ENCODE data around the gene SLC35F3.
"Not testable (repeated sequence)": the region's sequence is repeated elsewhere in the genome, so short reads cannot be mapped to it uniquely, and the experiment has no call there.

SLC35F3 gene

GRCh38 chr1:234289538-234290305 lies 385.2 kb downstream of the SLC35F3 start:
- no peak for DNase-seq (ENCODE audit: low spot score)

- DNase-seq (ENCODE audit: low spot score), result no peak
Measured at GRCh38 chr1:234292011-234292410, 387.5 kb downstream of the SLC35F3 start.

- DNase-seq (ENCODE audit: low spot score), result no peak
Measured at GRCh38 chr1:234292548-234292947, 388.1 kb downstream of the SLC35F3 start.

GRCh38 chr1:234294109-234294817 lies 389.8 kb downstream of the SLC35F3 start:
- DNase-seq (ENCODE audit: low spot score), result no peak

- DNase-seq (ENCODE audit: low spot score), result no peak
Measured at GRCh38 chr1:234295068-234295467, 390.6 kb downstream of the SLC35F3 start.

GRCh38 chr1:234295626-234296025 lies 391.1 kb downstream of the SLC35F3 start:
- DNase-seq (ENCODE audit: low spot score), result no peak

GRCh38 chr1:234296496-234296895 lies 392.0 kb downstream of the SLC35F3 start:
- no peak for DNase-seq (ENCODE audit: low spot score)

GRCh38 chr1:234297668-234298067 lies 393.2 kb downstream of the SLC35F3 start:
- DNase-seq (ENCODE audit: low spot score), result no peak

- DNase-seq (ENCODE audit: low spot score), result no peak
Measured at GRCh38 chr1:234300096-234300495, 395.6 kb downstream of the SLC35F3 start.

GRCh38 chr1:234301663-234302062 lies 397.2 kb downstream of the SLC35F3 start:
- not testable (repeated sequence) for DNase-seq (ENCODE audit: low spot score)

GRCh38 chr1:234302354-234302962 lies 398.0 kb downstream of the SLC35F3 start:
- no peak for DNase-seq (ENCODE audit: low spot score)

- DNase-seq (ENCODE audit: low spot score), result no peak
Measured at GRCh38 chr1:234303231-234303630, 398.8 kb downstream of the SLC35F3 start.

- no peak for DNase-seq (ENCODE audit: low spot score)
Measured at GRCh38 chr1:234307726-234308125, 403.2 kb downstream of the SLC35F3 start.

GRCh38 chr1:234309243-234309597 lies 404.7 kb downstream of the SLC35F3 start:
- no peak for DNase-seq (ENCODE audit: low spot score)

GRCh38 chr1:234309598-234310459 lies 405.4 kb downstream of the SLC35F3 start:
- peak; percentile 74 for DNase-seq (ENCODE audit: low spot score)

GRCh38 chr1:234310460-234310817 lies 406.0 kb downstream of the SLC35F3 start:
- DNase-seq (ENCODE audit: low spot score), result no peak

GRCh38 chr1:234311414-234311813 lies 406.9 kb downstream of the SLC35F3 start:
- DNase-seq (ENCODE audit: low spot score), result no peak

GRCh38 chr1:234313171-234313570 lies 408.7 kb downstream of the SLC35F3 start:
- DNase-seq (ENCODE audit: low spot score), result no peak

- peak; percentile 9 for DNase-seq (ENCODE audit: low spot score)
Measured at GRCh38 chr1:234315091-234315541, 410.6 kb downstream of the SLC35F3 start.

- no peak for DNase-seq (ENCODE audit: low spot score)
Measured at GRCh38 chr1:234315588-234315987, 411.1 kb downstream of the SLC35F3 start.

GRCh38 chr1:234316486-234316885 lies 412.0 kb downstream of the SLC35F3 start:
- DNase-seq (ENCODE audit: low spot score), result no peak

- no peak for DNase-seq (ENCODE audit: low spot score)
Measured at GRCh38 chr1:234316937-234317336, 412.5 kb downstream of the SLC35F3 start.

All from NAMALWA (cell line).